ENCODE results near the gene ZFC3H1. TPM values are rescaled to one million over a fixed set of nuclear protein-coding genes. Genes with fewer than 3 reads are reported as not detected.

Gene ZFC3H1
- total RNA-seq, 1 experiment from 2014 or later, result 37.1 TPM

- H3K4me1 ChIP-seq (ENCODE audit: control insufficient read depth in 1 of 2, insufficient read depth in 2 of 2, low read length in 2 of 2), result no peaks in the 10 kb centered on the region
- POLR2A ChIA-PET, result no interaction called here
- peaks cover 70 to 71% of the 10 kb centered on the region in 2 experiments for H3K36me3 ChIP-seq (ENCODE audit: control insufficient read depth in 1 of 2, insufficient read depth in 2 of 2, low read length in 2 of 2)
- H3K9ac ChIP-seq (ENCODE audit: low read length), result no peak overlapping the region
- H3K27me3 ChIP-seq (ENCODE audit: insufficient read depth, low read length), result no peaks in the 10 kb centered on the region
- no peak for ATAC-seq
- no peaks in the 10 kb centered on the region for H3K9me2 ChIP-seq (ENCODE audit: insufficient read depth)
- H3K9me3 ChIP-seq (ENCODE audit: control insufficient read depth in 1 of 2, insufficient read depth in 1 of 2, low read depth in 1 of 2, low read length in 2 of 2), result no peaks in the 10 kb centered on the region
- CTCF ChIA-PET, result interaction anchor here (2.9 kb wide), 1 partner anchor 9 kb away, joined by 19 read pairs; no protein-coding TSS in a partner anchor
- DNase-seq (ENCODE audit: low read depth, low spot score), result no peak
- H3K4me3 ChIP-seq (replicated peaks in 1 of 2; ENCODE audit: low read depth in 1 of 2, low read length in 2 of 2), result no peak overlapping the region
- no peak overlapping the region for H2AFZ ChIP-seq (ENCODE audit: low read depth, low read length, poor library complexity, severe bottlenecking)
- no peak overlapping the region for H3K4me2 ChIP-seq (ENCODE audit: low read length)
- RAD21 ChIA-PET (ENCODE audit: low non-redundant PET in 1 of 2, low total read pairs in 2 of 2, uncharacterized antibody in 2 of 2, unreplicated experiment in 2 of 2), result interaction anchor here in 1 of 2 experiments (0.7 kb wide), 1 partner anchor 329 kb away, joined by 3 read pairs; no protein-coding TSS in a partner anchor
- H3K79me2 ChIP-seq (ENCODE audit: insufficient read depth, low read length), result peaks cover 12% of the 10 kb centered on the region
- H4K20me1 ChIP-seq (ENCODE audit: insufficient read depth), result no peaks in the 10 kb centered on the region
- BruUV-seq (replicated peaks), result no TSS peak
- intact Hi-C loops (cut with micrococcal nuclease), result no loop called here
- no peak overlapping the region for H3K27ac ChIP-seq (ENCODE audit: low read depth, low read length)
- TF ChIP-seq CEBPB (IDR thresholded peaks at IDR 0.05; ENCODE audit: low read depth) (no peak), ELF1 (IDR thresholded peaks at IDR 0.05; ENCODE audit: borderline replicate concordance, low read depth) (no peak), ATF3 (IDR thresholded peaks at IDR 0.05) (no peak), EZH2phosphoT487 (IDR thresholded peaks at IDR 0.05; ENCODE audit: borderline replicate concordance) (no peak), RAD21 (IDR thresholded peaks at IDR 0.05; ENCODE audit: low read depth) (no peak), FOSL1 (IDR thresholded peaks at IDR 0.05; ENCODE audit: low read depth) (no peak), TCF7L2 (IDR thresholded peaks at IDR 0.05; ENCODE audit: borderline replicate concordance, extremely low read depth, insufficient read depth, insufficient read length) (no peak), POLR2AphosphoS5 (IDR thresholded peaks at IDR 0.05; ENCODE audit: low read depth, low read length) (no peak), MAX (IDR thresholded peaks at IDR 0.05) (no peak), CBX3 (IDR thresholded peaks at IDR 0.05; ENCODE audit: low read depth) (no peak), ZNF274 (IDR thresholded peaks at IDR 0.05; ENCODE audit: low read depth, low read length) (no peak), ZFX (IDR thresholded peaks at IDR 0.05) (no peak), JUND (IDR thresholded peaks at IDR 0.05) (no peak), EGR1 (IDR thresholded peaks at IDR 0.05; ENCODE audit: low read depth) (no peak)
Observed at GRCh38 chr12:71627438-71628002, 36.1 kb downstream of the ZFC3H1 start.

All from HCT116 (cell line).